ENCODE results near the gene FHAD1.

DNA sequence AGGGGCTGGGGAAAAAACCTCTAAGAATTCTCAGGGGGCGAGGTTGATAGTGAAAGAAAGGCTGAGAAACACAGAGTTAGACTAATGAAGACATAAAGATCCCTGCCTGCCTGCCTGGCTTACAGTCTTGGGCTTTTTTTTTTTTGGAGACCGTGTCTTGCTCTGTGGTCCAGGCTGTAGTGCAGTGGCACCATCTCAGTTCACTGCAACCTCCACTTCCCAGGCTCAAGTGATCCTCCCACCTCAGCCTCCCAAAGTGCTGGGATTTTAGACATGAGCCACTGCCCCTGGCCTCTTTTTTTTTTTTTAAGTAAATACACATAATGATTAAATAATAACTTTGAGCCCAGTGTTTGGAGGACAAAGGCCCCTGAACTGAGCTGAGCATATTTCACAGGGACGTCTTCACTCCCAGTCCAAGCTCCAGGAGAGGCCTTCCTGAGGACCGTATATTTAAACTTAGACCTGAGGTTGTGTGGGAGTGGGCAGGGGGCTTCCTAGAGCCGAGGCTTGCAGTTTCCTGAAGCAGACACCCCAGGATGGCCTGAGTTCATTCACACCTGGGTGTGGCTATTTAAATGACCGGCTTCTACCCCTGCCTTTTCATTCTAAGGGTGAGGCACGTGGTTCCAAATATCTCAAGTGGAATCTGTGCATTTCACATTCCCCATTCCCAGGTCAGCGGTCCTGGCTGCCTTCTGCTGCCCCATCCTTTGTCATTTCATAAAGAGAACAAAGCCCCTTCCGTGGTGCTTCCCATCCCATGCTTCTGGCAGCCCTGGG lies 146.6 kb downstream of the FHAD1 start:
- TF ChIP-seq, protein P1, sequence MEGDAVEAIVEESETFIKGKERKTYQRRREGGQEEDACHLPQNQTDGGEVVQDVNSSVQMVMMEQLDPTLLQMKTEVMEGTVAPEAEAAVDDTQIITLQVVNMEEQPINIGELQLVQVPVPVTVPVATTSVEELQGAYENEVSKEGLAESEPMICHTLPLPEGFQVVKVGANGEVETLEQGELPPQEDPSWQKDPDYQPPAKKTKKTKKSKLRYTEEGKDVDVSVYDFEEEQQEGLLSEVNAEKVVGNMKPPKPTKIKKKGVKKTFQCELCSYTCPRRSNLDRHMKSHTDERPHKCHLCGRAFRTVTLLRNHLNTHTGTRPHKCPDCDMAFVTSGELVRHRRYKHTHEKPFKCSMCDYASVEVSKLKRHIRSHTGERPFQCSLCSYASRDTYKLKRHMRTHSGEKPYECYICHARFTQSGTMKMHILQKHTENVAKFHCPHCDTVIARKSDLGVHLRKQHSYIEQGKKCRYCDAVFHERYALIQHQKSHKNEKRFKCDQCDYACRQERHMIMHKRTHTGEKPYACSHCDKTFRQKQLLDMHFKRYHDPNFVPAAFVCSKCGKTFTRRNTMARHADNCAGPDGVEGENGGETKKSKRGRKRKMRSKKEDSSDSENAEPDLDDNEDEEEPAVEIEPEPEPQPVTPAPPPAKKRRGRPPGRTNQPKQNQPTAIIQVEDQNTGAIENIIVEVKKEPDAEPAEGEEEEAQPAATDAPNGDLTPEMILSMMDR (conservative IDR thresholded peaks at IDR 0.05; ENCODE audit: low read depth, low read length), result no peak
- TF ChIP-seq EZH2 (IDR thresholded peaks at IDR 0.05; ENCODE audit: borderline replicate concordance, low read depth, low read length, poor library complexity, severe bottlenecking), result no peak
